ENCODE measurements around the gene IMMP2L.

DNA sequence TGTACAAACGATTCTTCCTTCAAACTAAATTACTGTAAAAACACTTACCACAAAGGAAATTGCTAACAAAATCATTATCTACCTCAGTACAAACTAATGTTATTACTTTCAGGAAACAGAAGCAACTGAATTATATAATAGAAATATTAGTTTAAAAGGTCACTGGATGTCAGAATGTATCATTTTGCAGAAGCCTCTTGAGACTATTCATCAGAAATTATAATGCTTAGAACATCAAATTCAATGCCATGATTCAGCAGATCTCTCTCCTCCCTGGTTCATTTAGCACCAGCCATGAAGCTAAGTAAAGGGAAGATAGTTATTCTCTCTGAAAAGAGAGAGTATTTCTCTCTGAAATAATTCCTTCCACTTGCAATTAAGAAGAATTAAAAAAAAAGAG is 223.3 kb downstream of the IMMP2L start:
- TF ChIP-seq, protein P1, sequence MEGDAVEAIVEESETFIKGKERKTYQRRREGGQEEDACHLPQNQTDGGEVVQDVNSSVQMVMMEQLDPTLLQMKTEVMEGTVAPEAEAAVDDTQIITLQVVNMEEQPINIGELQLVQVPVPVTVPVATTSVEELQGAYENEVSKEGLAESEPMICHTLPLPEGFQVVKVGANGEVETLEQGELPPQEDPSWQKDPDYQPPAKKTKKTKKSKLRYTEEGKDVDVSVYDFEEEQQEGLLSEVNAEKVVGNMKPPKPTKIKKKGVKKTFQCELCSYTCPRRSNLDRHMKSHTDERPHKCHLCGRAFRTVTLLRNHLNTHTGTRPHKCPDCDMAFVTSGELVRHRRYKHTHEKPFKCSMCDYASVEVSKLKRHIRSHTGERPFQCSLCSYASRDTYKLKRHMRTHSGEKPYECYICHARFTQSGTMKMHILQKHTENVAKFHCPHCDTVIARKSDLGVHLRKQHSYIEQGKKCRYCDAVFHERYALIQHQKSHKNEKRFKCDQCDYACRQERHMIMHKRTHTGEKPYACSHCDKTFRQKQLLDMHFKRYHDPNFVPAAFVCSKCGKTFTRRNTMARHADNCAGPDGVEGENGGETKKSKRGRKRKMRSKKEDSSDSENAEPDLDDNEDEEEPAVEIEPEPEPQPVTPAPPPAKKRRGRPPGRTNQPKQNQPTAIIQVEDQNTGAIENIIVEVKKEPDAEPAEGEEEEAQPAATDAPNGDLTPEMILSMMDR (IDR thresholded peaks at IDR 0.05; ENCODE audit: borderline replicate concordance, extremely low read depth, low read length, poor library complexity, severe bottlenecking), result no peak
- TF ChIP-seq EZH2 (IDR thresholded peaks at IDR 0.05; ENCODE audit: borderline replicate concordance, low read depth, low read length, severe bottlenecking), result no peak
